ENCODE results near the gene ENO3. TPM values are rescaled to one million over a fixed set of nuclear protein-coding genes. Genes with fewer than 3 reads are reported as not detected.

Gene ENO3
- total and polyA plus RNA-seq, 4 donors, result 4.9 to 17.1 (median 7.7) TPM

DNA sequence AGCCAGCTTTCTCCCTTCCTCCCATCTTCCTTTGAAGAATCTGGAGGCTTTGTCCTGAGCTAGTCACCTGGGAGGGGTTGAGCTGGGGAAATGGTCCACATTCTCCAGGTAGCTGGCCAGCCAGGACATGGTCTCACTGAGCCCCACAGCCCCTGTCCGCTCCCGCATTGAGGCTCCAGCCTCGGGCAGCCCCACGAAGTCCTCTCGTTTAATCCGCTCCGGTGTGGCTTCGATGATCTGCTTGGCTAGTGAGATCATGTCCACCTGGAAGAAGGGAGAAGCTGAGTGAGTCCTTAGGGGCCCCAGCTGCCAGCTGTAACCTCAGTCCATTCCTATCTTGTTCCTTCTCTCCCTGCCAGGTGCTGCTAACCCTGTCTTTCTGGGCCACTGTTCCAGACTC, 19.4 kb downstream of the ENO3 start:
- H3K4me3 ChIP-seq (ENCODE audit: low read depth, low read length), result no peak overlapping the region
- no peak for DNase-seq (ENCODE audit: low read depth in 4 of 6, low spot score in 6 of 6)
- peaks cover 68% of the 10 kb centered on the region for H3K36me3 ChIP-seq (ENCODE audit: control insufficient read depth, insufficient read depth, low read length)
- no peaks in the 10 kb centered on the region for H3K9me3 ChIP-seq (ENCODE audit: control insufficient read depth, insufficient read depth, low read length)
- no peaks in the 10 kb centered on the region for H3K27me3 ChIP-seq (ENCODE audit: control insufficient read depth, insufficient read depth, low read length)
- H3K4me1 ChIP-seq (ENCODE audit: control insufficient read depth, insufficient read depth, low read length), result peaks cover 37% of the 10 kb centered on the region
- no peak overlapping the region for H3K27ac ChIP-seq (ENCODE audit: low read depth, low read length)
- 100% methylated on average over 1 of the region's 8 CpGs for WGBS (ENCODE audit: insufficient coverage)

DNA sequence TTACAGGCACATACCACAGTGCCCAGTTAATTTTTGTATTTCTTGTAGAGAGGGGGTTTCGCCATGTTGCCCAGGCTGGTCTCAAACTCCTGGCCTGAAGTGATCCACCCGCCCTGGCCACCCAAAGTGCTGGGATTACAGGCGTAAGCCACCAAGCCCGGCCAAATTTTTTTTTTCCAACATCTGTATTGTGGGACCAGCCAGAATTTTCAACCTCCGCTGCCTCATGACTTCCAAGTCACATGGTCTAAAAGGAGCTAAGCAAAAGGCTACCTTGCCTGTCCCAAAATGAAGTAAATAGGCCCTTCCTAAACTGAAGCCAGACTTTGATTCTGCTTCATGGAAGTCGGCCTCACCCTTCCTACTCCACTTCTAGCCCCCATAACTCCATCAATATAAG, 20.9 kb downstream of the ENO3 start:
- no peak for DNase-seq (ENCODE audit: low read depth in 4 of 6, low spot score in 6 of 6)
- no peaks in the 10 kb centered on the region for H3K9me3 ChIP-seq (ENCODE audit: control insufficient read depth, insufficient read depth, low read length)
- H3K27me3 ChIP-seq (ENCODE audit: control insufficient read depth, insufficient read depth, low read length), result no peaks in the 10 kb centered on the region
- 94% methylated on average over 4 of the region's 6 CpGs for WGBS (ENCODE audit: insufficient coverage)
- peaks cover 27% of the 10 kb centered on the region for H3K4me1 ChIP-seq (ENCODE audit: control insufficient read depth, insufficient read depth, low read length)
- H3K4me3 ChIP-seq (ENCODE audit: low read depth, low read length), result no peak overlapping the region
- no peak overlapping the region for H3K27ac ChIP-seq (ENCODE audit: low read depth, low read length)
- H3K36me3 ChIP-seq (ENCODE audit: control insufficient read depth, insufficient read depth, low read length), result peaks cover 74% of the 10 kb centered on the region

DNA sequence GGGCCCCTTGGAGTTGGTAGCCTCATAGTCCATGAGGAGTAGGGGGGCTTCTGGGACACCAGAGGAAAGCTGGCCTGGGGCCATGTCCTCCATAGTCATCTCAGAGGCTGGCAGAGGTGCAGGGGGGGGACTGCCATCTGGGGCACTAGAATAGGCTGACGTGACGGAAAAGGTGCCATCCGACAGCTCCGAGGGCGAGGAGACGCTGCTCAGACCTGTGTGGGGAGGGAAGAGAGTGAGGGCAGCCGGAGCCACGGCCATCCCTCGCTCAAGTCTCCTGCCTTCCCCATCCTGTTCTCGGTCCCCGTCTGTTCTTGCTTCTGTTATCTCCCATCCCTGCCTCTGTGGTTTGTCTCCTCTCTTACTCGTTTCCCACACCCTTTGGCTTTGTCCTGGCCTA, 21.4 kb downstream of the ENO3 start:
- Histone ChIP-seq H3K4me1 (ENCODE audit: control insufficient read depth, insufficient read depth, low read length) (peaks cover 26% of the 10 kb centered on the region), H3K4me3 (ENCODE audit: low read depth, low read length) (no peak overlapping the region), H3K9me3 (ENCODE audit: control insufficient read depth, insufficient read depth, low read length) (no peaks in the 10 kb centered on the region), H3K27ac (ENCODE audit: low read depth, low read length) (no peak overlapping the region), H3K27me3 (ENCODE audit: control insufficient read depth, insufficient read depth, low read length) (no peaks in the 10 kb centered on the region), H3K36me3 (ENCODE audit: control insufficient read depth, insufficient read depth, low read length) (peaks cover 79% of the 10 kb centered on the region)
- no CpG with 5 or more reads among the region's 12 CpGs for WGBS (ENCODE audit: insufficient coverage)
- no peak for DNase-seq (ENCODE audit: low read depth in 4 of 6, low spot score in 6 of 6)

DNA sequence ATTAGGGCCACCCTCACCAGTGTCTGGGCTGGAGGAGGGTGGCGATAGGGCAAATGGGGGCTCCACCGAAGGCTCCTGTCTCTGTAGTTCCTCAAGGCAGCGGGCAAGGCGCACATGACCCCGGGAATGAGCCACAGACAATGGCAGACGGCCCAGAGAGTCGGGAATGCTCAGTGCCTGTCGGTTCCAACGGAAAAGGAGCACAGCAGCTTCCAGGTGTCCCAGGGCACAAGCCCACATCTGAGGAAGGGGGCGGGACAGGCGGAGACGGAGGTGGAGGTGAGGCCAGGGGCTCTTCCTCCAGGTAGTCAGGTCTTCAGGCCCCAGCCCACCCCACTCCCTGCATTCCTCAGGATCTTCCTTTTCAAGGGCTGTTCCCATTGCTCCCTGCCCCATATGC, 21.8 kb downstream of the ENO3 start:
- DNase-seq (ENCODE audit: low read depth in 4 of 6, low spot score in 6 of 6), result no peak
- Histone ChIP-seq H3K4me1 (ENCODE audit: control insufficient read depth, insufficient read depth, low read length) (peaks cover 26% of the 10 kb centered on the region), H3K9me3 (ENCODE audit: control insufficient read depth, insufficient read depth, low read length) (no peaks in the 10 kb centered on the region), H3K36me3 (ENCODE audit: control insufficient read depth, insufficient read depth, low read length) (peaks cover 82% of the 10 kb centered on the region), H3K27ac (ENCODE audit: low read depth, low read length) (no peak overlapping the region), H3K27me3 (ENCODE audit: control insufficient read depth, insufficient read depth, low read length) (no peaks in the 10 kb centered on the region), H3K4me3 (ENCODE audit: low read depth, low read length) (no peak overlapping the region)
- WGBS (ENCODE audit: insufficient coverage), result 66% methylated on average over 12 of the region's 12 CpGs

GRCh38 chr17:4973256-4974114, 22.6 kb downstream of the ENO3 start:
- H3K36me3 ChIP-seq (ENCODE audit: control insufficient read depth, insufficient read depth, low read length), result peaks cover 87% of the 10 kb centered on the region
- DNase-seq (ENCODE audit: low read depth in 4 of 6, low spot score in 6 of 6), result no peak
- 93% methylated on average over 9 of the region's 10 CpGs for WGBS (ENCODE audit: insufficient coverage)
- H3K4me3 ChIP-seq (ENCODE audit: low read depth, low read length), result no peak overlapping the region
- no peak overlapping the region for H3K27ac ChIP-seq (ENCODE audit: low read depth, low read length)
- H3K9me3 ChIP-seq (ENCODE audit: control insufficient read depth, insufficient read depth, low read length), result no peaks in the 10 kb centered on the region
- H3K27me3 ChIP-seq (ENCODE audit: control insufficient read depth, insufficient read depth, low read length), result no peaks in the 10 kb centered on the region
- peaks cover 19% of the 10 kb centered on the region for H3K4me1 ChIP-seq (ENCODE audit: control insufficient read depth, insufficient read depth, low read length)

- 88% methylated on average over 3 of the region's 9 CpGs for WGBS (ENCODE audit: insufficient coverage)
- H3K4me1 ChIP-seq (ENCODE audit: control insufficient read depth, insufficient read depth, low read length), result peaks cover 12% of the 10 kb centered on the region
- no peaks in the 10 kb centered on the region for H3K9me3 ChIP-seq (ENCODE audit: control insufficient read depth, insufficient read depth, low read length)
- H3K36me3 ChIP-seq (ENCODE audit: control insufficient read depth, insufficient read depth, low read length), result peaks cover 86% of the 10 kb centered on the region
- no peaks in the 10 kb centered on the region for H3K27me3 ChIP-seq (ENCODE audit: control insufficient read depth, insufficient read depth, low read length)
- no peak for DNase-seq (ENCODE audit: low read depth in 4 of 6, low spot score in 6 of 6)
- no peak overlapping the region for H3K27ac ChIP-seq (ENCODE audit: low read depth, low read length)
- no peak overlapping the region for H3K4me3 ChIP-seq (ENCODE audit: low read depth, low read length)
Measured at GRCh38 chr17:4974115-4974670, 23.3 kb downstream of the ENO3 start.

- no peak for DNase-seq (ENCODE audit: low read depth in 4 of 6, low spot score in 6 of 6)
- H3K27me3 ChIP-seq (ENCODE audit: control insufficient read depth, insufficient read depth, low read length), result no peaks in the 10 kb centered on the region
- peaks cover 5% of the 10 kb centered on the region for H3K4me1 ChIP-seq (ENCODE audit: control insufficient read depth, insufficient read depth, low read length)
- no peaks in the 10 kb centered on the region for H3K9me3 ChIP-seq (ENCODE audit: control insufficient read depth, insufficient read depth, low read length)
- H3K36me3 ChIP-seq (ENCODE audit: control insufficient read depth, insufficient read depth, low read length), result peaks cover 81% of the 10 kb centered on the region
- no peak overlapping the region for H3K4me3 ChIP-seq (ENCODE audit: low read depth, low read length)
- no peak overlapping the region for H3K27ac ChIP-seq (ENCODE audit: low read depth, low read length)
Measured at GRCh38 chr17:4978726-4979125, 27.8 kb downstream of the ENO3 start.

DNA sequence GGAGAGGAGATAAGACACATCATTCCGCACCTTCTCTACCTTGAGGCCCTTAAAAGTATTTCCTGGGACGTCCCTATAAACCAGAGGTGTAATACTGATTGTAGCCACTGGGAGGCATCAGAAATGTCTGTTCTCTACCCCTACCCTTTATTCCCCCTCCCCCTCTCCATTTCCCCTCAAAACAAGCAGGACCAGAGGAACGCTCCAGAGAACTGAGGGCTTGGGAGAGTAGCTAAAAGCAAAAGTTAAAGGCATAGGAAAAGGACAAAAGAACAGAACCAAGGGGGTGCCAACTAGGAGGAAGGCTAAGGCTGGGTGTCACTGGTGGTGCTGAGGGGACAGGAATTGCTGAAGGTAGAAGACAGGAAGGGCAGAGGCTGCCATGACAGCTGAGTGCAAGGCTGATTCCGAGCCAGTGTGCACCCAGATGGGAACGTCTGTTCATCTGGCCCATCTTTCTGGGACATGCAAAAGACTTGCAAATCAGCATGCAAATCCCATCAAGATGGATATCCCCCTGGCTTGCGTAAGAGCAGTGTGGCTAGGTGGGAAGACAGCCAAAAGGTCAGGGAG, 29.8 kb downstream of the ENO3 start:
- peak in 2 of 6 donors; percentile 88 to 90 for DNase-seq (ENCODE audit: low read depth in 4 of 6, low spot score in 6 of 6)
- no peaks in the 10 kb centered on the region for H3K27me3 ChIP-seq (ENCODE audit: control insufficient read depth, insufficient read depth, low read length)
- H3K36me3 ChIP-seq (ENCODE audit: control insufficient read depth, insufficient read depth, low read length), result peaks cover 71% of the 10 kb centered on the region
- 42% methylated on average over 4 of the region's 6 CpGs for WGBS (ENCODE audit: insufficient coverage)
- no peaks in the 10 kb centered on the region for H3K9me3 ChIP-seq (ENCODE audit: control insufficient read depth, insufficient read depth, low read length)
- peaks cover 8% of the 10 kb centered on the region for H3K4me1 ChIP-seq (ENCODE audit: control insufficient read depth, insufficient read depth, low read length)
- no peak overlapping the region for H3K4me3 ChIP-seq (ENCODE audit: low read depth, low read length)
- H3K27ac ChIP-seq (ENCODE audit: low read depth, low read length), result no peak overlapping the region

GRCh38 chr17:4982305-4982704, 31.4 kb downstream of the ENO3 start:
- peaks cover 21% of the 10 kb centered on the region for H3K4me1 ChIP-seq (ENCODE audit: control insufficient read depth, insufficient read depth, low read length)
- H3K4me3 ChIP-seq (ENCODE audit: low read depth, low read length), result no peak overlapping the region
- no peak for DNase-seq (ENCODE audit: low read depth in 4 of 6, low spot score in 6 of 6)
- H3K9me3 ChIP-seq (ENCODE audit: control insufficient read depth, insufficient read depth, low read length), result no peaks in the 10 kb centered on the region
- H3K36me3 ChIP-seq (ENCODE audit: control insufficient read depth, insufficient read depth, low read length), result peaks cover 65% of the 10 kb centered on the region
- H3K27me3 ChIP-seq (ENCODE audit: control insufficient read depth, insufficient read depth, low read length), result no peaks in the 10 kb centered on the region
- 91% methylated on average over 4 of the region's 5 CpGs for WGBS (ENCODE audit: insufficient coverage)
- no peak overlapping the region for H3K27ac ChIP-seq (ENCODE audit: low read depth, low read length)

DNA sequence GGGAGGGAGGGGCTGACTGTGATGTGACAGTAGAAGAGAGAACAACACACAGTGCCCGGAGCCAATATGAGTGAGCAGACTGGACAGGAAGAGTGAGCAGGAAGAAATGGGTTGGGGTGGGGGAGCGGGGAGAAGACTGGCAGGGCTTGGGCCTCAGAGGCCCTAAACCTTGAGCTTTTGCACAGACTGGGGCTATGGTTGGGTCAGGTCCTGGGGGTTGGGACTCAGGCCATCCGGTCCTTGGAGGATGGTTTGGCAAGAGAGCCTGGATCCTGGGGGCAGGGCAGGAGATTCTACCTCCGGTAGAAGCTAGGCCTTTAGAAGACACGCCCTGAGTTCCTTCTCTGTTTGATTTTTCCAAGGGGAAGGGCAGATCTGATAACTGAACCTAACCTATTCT, 35.5 kb downstream of the ENO3 start:
- Histone ChIP-seq H3K4me3 (ENCODE audit: low read depth, low read length) (peak overlapping the region; percentile 85), H3K27ac (ENCODE audit: low read depth, low read length) (peak overlapping the region; percentile 6), H3K4me1 (ENCODE audit: control insufficient read depth, insufficient read depth, low read length) (peaks cover 34% of the 10 kb centered on the region), H3K27me3 (ENCODE audit: control insufficient read depth, insufficient read depth, low read length) (no peaks in the 10 kb centered on the region), H3K36me3 (ENCODE audit: control insufficient read depth, insufficient read depth, low read length) (peaks cover 28% of the 10 kb centered on the region), H3K9me3 (ENCODE audit: control insufficient read depth, insufficient read depth, low read length) (no peaks in the 10 kb centered on the region)
- DNase-seq (ENCODE audit: low read depth in 4 of 6, low spot score in 6 of 6), result no peak
- WGBS (ENCODE audit: insufficient coverage), result 65% methylated on average over 3 of the region's 5 CpGs

All from spinal cord (tissue), 10 donors.